ELF-1 (cell line): ENCODE data around the gene MYO18B.

Experiments used
- DNase-seq: peaks from one replicate; pipeline ENCODE4 v3.0.0-alpha.2; 2016; ENCODE audit warnings: low read depth, low spot score

Gene MYO18B

GRCh38 chr22:25749420-25750169 lies 7.6 kb downstream of the MYO18B start:
- DNase-seq, result no peak

GRCh38 chr22:25750569-25751173 lies 8.7 kb downstream of the MYO18B start:
- no peak for DNase-seq

DNA sequence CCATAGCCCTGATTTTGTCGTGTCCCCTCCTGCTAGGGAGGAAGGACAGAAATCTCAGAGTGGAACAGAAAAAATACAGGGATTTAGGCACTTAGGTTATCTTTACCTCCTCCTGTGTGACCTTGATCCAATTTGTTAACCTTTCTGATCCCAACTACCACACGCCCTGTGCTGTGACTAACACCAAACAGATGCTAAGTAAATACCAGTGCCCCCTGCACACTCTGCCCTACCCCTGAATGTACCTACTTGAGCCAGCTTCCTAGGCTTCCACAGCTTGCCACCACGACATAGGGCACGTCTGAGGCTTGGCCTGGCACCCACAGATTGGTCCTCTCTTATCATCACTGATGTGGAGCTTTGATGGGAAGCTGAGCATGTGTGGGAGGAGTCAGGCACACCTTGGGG lies 9.2 kb downstream of the MYO18B start:
- DNase-seq, result no peak

DNA sequence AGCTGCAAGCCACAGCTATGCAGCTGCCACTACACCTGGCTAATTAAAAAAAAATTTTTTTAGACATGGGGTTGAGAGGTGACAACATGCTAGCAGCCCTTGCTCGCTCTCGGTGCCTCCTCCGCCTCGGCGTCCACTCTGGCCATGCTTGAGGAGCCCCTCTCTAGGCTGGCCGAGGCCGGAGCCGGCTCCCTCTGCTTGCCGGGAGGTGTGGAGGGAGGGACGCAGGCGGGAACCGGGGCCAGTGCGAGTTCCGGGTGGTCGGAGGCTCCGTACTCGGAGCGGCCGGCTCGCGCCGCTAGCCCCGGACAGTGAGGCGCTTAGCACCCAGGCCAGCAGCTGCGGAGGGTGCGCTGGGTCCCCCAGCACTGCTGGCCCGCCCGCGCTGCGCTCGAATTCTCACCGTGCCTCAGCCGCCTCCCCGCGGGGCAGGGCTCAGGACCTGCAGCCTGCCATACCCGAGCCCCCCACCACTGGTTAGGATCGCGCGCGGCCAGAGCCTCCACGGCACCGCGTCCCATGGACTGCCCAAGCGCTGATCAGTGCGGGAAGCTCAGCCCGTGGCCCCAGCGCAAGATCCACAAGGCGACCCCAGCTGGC lies 10.7 kb downstream of the MYO18B start:
- DNase-seq, result peak; percentile 26

GRCh38 chr22:25753252-25753651 lies 11.3 kb downstream of the MYO18B start:
- DNase-seq, result peak; percentile 45

DNA sequence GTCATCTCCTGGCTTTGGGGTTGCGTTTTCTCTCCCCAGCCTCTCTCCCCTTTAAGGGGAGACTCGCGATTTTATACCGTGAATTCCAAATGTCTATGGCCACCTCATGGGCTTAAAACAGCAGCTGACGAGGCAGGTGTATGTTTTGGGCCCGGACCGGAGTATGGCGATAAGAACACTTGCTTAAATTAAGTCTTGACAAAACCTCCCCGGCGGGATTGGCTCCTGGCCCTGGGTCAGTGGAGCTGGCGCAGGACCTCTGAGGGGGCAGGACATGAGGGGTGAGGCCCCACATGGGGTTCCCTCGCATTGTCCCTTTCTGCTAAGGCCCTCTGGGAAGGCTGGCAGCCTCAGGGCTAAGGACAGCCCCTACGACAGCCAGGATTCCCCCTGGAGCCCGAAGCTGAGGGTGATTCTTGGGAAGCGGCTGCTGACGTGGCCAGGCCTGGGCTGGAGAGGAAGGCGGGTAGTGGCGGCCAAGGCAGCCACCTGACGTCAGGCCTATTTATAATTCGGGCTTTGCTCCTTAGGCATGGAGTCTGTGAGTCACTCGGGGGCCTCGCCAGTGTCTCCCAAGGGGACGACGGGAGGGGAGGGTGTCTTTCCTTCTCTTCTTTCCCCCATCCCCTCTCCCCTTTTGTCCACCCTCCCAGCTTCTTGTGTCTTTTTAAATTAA lies 12.7 kb downstream of the MYO18B start:
- DNase-seq, result peak; percentile 13

- no peak for DNase-seq
Observed at GRCh38 chr22:25757686-25758085, 15.7 kb downstream of the MYO18B start.

GRCh38 chr22:25758316-25758715 lies 16.3 kb downstream of the MYO18B start:
- DNase-seq, result no peak

GRCh38 chr22:25759825-25760231 lies 17.8 kb downstream of the MYO18B start:
- no peak for DNase-seq

DNA sequence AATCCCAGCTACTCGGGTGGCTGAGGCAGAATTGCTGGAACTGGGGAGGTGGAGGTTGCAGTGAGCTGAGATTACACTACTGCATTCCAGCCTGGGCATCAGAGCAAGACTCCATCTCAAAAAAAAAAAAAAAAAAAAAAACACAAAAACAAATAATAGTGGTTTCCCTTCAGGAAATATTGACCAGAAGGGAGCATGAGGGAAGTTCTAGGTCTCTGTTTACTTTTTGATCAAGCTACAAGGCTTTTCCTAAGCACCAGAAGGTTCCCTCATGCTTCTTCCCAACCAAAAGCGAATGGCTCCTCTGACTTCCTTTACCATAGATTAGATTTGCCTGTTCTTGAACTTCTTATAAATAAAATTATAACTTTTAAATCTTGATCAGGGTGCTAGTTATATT lies 18.3 kb downstream of the MYO18B start:
- no peak for DNase-seq

GRCh38 chr22:25760848-25761595 lies 19.0 kb downstream of the MYO18B start:
- DNase-seq, result no peak

- DNase-seq, result peak; percentile 23
Observed at GRCh38 chr22:25762147-25762546, 20.2 kb downstream of the MYO18B start.

DNA sequence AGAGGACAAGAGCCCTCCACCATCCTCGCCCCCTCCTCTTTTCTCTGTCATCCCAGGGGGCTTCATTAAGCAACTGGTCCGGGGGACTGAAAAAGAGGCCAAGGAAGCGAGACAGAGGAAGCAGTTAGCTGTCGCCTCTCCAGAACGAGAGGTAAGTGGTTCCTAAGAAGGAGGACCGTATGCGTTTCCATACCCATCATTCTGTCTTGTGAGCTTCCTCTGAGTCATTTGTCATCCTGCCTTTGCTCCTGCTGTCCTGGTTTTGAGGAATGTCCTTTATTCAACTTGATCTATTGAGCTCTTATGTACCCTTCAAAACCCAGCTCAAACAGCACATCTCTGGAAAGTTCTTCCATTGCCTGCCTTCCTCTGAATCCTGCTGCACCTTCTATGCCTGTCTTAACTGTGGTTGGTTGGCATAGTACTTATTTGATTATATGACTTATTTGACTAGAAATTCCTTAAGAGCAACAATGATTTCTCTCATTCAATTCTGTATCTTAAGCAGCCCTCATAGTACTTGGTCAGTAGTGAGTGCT lies 21.3 kb downstream of the MYO18B start:
- DNase-seq, result no peak

- peak; percentile 52 for DNase-seq
Observed at GRCh38 chr22:25764270-25765015, 22.5 kb downstream of the MYO18B start.

- no peak for DNase-seq
Observed at GRCh38 chr22:25765016-25765367, 23.0 kb downstream of the MYO18B start.

DNA sequence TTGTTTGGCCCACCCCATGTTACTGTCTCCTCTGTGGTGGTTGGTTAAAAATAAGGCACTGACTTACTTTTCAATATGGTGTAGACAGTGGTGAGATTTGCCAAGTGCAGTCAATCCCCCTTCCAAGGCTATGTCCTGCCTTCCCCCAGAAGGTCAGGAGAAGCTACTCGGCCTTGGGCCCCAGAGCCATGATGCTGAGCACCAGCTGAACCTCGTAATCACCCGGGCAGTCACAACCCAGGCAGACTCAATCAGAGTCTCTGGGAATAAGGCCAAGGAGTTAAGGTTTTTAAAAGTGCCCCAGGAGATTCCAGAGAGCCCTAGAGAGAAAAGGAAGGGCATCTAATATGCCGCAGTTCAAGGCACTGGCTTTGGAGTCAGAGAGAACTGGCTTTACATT lies 23.8 kb downstream of the MYO18B start:
- no peak for DNase-seq

DNA sequence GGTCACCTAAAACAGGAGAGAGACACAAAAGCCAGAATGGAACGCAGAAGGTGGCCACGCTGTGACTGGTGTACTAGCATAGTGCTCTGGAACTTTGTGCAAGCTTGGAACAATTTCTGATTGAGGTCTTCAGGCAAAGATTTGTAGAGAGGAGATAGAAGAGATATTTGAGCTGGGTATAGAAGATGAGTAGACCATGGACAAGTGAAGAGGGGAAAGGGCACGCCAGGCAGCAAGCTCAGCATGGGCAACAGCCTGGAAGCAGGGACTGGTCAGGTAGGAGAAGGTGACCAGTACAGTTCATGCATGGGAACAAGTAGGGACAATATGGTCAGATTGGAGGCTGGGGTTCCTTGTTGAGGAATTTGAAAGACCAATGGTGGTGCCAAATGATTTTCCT lies 24.4 kb downstream of the MYO18B start:
- no peak for DNase-seq

DNA sequence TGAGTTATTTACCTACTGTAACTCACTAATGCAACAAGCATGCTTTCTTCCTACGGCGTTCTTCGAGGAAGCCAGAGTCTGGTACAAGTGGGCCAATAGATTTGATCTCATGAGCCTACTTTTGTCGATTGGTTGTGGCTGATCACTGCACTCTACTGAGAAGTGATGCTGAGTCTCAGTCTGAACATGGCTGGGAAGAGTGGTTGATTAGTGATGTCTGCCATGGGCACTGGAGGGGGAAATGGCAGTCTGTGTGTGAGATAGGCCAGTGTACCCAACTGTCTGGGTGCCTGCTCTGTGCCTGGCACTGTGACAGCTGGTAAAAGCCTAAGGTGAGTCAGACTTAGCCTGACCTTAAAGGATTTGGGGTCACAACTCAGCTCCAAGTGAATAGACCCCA lies 28.3 kb downstream of the MYO18B start:
- DNase-seq, result no peak

GRCh38 chr22:25772288-25772687 lies 30.3 kb downstream of the MYO18B start:
- no peak for DNase-seq

- DNase-seq, result peak; percentile 58
Observed at GRCh38 chr22:25774575-25775026, 32.6 kb downstream of the MYO18B start.

- peak; percentile 62 for DNase-seq
Observed at GRCh38 chr22:25775531-25775930, 33.5 kb downstream of the MYO18B start.
